ENCODE measurements around the gene NINJ2. TPM values are rescaled to one million over a fixed set of nuclear protein-coding genes. Genes with fewer than 3 reads are reported as not detected.

The NINJ2 gene
- total RNA-seq, 1 donor from 2014 or later, result 0.26 TPM

DNA sequence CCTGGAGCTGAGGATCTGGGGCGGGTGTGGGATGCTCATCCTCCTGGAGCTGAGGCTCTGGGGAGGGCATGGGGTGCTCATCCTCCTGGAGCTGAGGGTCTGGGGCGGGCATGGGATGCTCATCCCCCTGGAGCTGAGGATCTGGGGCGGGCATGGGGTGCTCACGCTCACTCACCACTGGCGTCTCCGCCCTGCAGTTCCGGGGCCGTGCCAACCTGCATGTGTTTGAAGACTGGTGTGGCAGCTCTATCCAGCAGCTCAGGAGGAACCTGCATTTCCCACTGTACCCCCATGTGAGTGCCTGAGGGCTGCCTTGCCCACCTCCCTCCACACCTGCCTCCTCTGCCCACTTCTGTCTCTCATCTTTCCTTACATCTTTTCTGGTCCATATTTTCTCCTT lies 119.1 kb downstream of the NINJ2 start:
- Histone ChIP-seq H3K4me3 (ENCODE audit: low read depth, low read length) (no peak overlapping the region), H3K36me3 (ENCODE audit: control insufficient read depth, insufficient read depth, low read length) (no peaks in the 10 kb centered on the region), H3K27me3 (ENCODE audit: control insufficient read depth, insufficient read depth, low read length) (peaks cover 5% of the 10 kb centered on the region)
- DNase-seq (ENCODE audit: low read depth) (no peak), FAIRE-seq (no peak)
- TF ChIP-seq, protein P1, sequence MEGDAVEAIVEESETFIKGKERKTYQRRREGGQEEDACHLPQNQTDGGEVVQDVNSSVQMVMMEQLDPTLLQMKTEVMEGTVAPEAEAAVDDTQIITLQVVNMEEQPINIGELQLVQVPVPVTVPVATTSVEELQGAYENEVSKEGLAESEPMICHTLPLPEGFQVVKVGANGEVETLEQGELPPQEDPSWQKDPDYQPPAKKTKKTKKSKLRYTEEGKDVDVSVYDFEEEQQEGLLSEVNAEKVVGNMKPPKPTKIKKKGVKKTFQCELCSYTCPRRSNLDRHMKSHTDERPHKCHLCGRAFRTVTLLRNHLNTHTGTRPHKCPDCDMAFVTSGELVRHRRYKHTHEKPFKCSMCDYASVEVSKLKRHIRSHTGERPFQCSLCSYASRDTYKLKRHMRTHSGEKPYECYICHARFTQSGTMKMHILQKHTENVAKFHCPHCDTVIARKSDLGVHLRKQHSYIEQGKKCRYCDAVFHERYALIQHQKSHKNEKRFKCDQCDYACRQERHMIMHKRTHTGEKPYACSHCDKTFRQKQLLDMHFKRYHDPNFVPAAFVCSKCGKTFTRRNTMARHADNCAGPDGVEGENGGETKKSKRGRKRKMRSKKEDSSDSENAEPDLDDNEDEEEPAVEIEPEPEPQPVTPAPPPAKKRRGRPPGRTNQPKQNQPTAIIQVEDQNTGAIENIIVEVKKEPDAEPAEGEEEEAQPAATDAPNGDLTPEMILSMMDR (IDR thresholded peaks at IDR 0.05; ENCODE audit: insufficient read depth, low read length, severe bottlenecking), result no peak

DNA sequence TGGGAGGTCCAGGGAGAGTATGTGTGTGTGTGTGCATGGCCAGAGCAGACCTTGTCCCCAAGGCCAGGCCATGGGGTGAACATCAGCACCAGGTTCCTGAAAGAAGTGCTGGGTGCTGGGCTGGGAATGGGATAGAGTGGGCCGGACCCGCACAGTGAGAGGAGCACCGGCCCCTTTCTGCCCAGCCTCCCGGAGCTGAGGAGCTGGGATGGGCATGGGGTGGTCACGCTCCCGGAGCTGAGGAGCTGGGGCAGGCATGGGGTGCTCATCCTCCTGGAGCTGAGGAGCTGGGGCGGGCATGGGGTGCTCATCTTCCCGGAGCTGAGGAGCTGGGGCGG lies 120.2 kb downstream of the NINJ2 start:
- Histone ChIP-seq H3K4me3 (ENCODE audit: low read depth, low read length) (no peak overlapping the region), H3K36me3 (ENCODE audit: control insufficient read depth, insufficient read depth, low read length) (no peaks in the 10 kb centered on the region), H3K27me3 (ENCODE audit: control insufficient read depth, insufficient read depth, low read length) (peaks cover 5% of the 10 kb centered on the region)
- DNase-seq (ENCODE audit: low read depth), result no peak
- no peak for FAIRE-seq
- TF ChIP-seq, protein P1 (IDR thresholded peaks at IDR 0.05; ENCODE audit: insufficient read depth, low read length, severe bottlenecking), result no peak

DNA sequence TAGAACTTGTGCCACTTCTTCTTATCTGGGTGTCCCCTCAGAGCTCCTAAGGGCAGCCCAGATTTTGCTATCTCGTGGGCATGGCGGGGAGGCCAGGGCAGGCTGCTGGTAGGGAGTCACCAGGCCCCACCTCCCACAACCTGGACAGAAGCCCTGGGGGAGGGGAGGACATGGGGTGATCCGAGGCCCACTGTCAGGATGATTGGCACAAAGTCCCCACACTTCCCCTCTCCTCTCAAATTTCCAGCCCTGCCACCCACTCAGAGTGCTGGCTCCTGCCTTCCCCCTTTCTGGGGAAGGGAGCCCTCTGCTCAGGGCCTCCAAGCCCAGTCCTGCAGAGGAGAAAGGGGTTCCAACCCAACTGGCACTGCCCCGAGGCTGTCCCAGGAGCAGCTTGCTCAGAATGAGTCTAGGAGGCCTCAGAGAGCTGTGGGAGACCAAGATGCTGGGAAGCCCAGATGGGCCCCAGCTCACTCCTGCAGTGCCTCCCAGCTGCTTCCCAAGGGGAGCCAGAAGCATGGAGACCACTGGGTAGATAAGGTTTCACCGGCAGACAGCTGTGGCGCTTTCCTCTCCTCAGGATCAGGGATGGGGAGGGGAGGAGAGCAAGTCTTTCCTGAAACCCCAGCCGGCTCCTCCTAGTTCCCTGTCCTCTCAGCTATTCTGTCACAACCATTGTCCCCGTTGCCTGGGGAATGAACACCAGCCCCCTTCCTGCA lies 120.7 kb downstream of the NINJ2 start:
- TF ChIP-seq, protein P1 (IDR thresholded peaks at IDR 0.05; ENCODE audit: insufficient read depth, low read length, severe bottlenecking), result no peak
- FAIRE-seq, result no peak

DNA sequence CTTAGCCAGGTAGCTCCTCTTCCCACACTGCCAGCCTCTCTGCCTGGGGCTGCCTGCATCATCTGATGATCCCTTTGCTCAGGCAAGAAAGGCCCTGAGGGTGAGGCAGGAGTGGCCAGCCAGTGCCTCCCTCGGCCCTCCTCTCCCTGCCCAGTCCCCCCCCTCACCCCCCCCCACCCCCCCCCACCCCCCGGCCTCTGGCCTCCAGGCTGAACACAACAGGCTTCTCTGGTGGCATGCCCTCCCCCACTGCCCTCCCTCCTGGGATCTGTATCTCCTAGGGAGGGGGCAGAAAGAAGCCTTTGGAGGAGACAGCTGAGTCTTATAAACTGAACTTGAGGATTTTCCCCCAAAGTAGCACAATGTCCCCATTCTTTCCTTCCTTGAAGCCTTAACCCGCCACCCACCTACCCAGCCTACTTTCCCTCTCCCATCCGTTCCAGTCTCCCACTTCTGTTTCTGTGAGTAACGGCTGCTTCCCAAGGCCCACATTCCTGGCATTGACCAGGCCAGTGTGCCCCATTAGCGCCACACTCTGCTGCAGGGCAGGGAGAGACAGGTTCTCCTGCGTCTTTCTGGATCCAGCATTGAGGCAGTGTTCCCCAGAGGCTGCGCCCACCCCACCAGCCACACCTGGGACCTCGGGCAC lies 121.4 kb downstream of the NINJ2 start:
- no peak for FAIRE-seq
- TF ChIP-seq, protein P1 (IDR thresholded peaks at IDR 0.05; ENCODE audit: insufficient read depth, low read length, severe bottlenecking), result no peak
- peak; percentile 10 for DNase-seq (ENCODE audit: low read depth)
- H3K4me3 ChIP-seq (ENCODE audit: low read depth, low read length), result no peak overlapping the region
- no peaks in the 10 kb centered on the region for H3K36me3 ChIP-seq (ENCODE audit: control insufficient read depth, insufficient read depth, low read length)
- peaks cover 5% of the 10 kb centered on the region for H3K27me3 ChIP-seq (ENCODE audit: control insufficient read depth, insufficient read depth, low read length)

More for the DNA sequence above, 120.7 kb downstream of the NINJ2 start:
- no peak for DNase-seq (ENCODE audit: low read depth)
- Histone ChIP-seq H3K27me3 (ENCODE audit: control insufficient read depth, insufficient read depth, low read length) (peaks cover 5% of the 10 kb centered on the region), H3K36me3 (ENCODE audit: control insufficient read depth, insufficient read depth, low read length) (no peaks in the 10 kb centered on the region), H3K4me3 (ENCODE audit: low read depth, low read length) (no peak overlapping the region)

DNA sequence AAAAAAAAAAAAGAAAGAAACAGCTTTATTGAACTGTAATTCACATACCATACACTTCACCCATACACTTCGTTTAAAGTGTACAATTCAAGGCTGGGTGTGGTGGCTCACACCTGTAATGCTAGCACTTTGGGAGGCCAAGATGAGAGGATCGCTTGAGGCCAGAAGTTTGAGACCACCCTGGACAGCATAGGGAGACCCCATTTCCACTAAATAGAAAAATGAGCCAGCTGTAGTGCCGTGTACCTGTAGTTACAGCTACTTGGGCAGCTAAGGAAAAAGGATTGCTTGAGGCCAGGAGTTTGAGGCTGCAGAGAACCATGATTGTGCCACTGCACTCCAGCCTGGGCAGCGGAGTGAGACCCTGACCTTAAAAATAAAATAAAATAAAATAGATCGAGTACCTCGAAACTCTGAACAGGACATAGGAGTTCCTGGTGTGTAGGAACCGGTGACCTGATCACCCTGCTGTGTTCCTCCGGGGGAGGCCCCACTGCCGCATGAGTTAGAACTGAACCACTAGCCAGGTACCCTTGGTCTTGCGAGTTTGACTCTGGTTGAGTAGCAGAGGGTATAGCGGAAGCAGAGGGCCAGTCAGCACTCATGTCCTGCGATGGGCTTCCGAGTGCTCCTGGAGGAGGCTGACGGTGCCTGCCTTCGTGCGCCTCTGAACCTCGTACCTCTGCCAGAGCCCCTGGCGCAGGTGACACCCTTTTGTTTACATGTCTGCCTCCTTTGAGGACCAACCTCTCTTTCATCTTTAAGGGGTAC lies 123.5 kb downstream of the NINJ2 start:
- Histone ChIP-seq H3K4me3 (ENCODE audit: low read depth, low read length) (no peak overlapping the region), H3K36me3 (ENCODE audit: control insufficient read depth, insufficient read depth, low read length) (no peaks in the 10 kb centered on the region), H3K27me3 (ENCODE audit: control insufficient read depth, insufficient read depth, low read length) (peaks cover 5% of the 10 kb centered on the region)
- TF ChIP-seq, protein P1 (IDR thresholded peaks at IDR 0.05; ENCODE audit: insufficient read depth, low read length, severe bottlenecking), result no peak
- FAIRE-seq (peak; percentile 55), DNase-seq (ENCODE audit: low read depth) (no peak)

Measured in bronchial epithelial cell (primary cell).